NCI-H69 (cell line): ENCODE measurements around the gene CD300H.
A peak's percentile ranks its signal among the peaks of the same experiment; 100 is the strongest.
"Not testable (repeated sequence)": the region's sequence is repeated elsewhere in the genome, so short reads cannot be mapped to it uniquely, and the experiment has no call there.

Source experiments
- DNase-seq: peaks from one replicate; lab custom pipeline; 2025; lab: John Stamatoyannopoulos, UW

Gene CD300H

DNA sequence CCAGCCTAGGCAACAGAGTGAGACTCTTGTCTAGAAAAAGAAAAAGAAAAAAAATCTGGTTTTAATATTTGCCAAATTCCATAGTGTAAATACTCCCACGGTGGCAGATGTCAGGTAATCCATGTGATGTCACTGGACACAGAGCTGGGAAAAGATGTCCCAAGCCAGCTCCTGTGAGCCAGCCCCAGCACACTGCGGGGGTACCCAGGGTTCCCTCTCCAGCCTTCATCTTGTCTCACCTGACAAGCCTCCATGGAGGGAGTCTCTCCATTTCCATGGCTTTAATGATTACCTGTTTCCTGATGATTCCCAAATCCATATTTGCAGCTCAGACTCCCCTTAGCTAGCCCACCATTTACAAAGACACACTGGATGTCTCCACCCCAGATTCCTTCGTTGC, 40.6 kb downstream of the CD300H start:
- DNase-seq = no peak

- DNase-seq = no peak
These were observed 41.5 kb downstream of the CD300H start for GRCh38 chr17:74525781-74526288.

- no peak for DNase-seq
These were observed 41.9 kb downstream of the CD300H start for GRCh38 chr17:74525465-74525725.

- DNase-seq = no peak
These were observed 42.5 kb downstream of the CD300H start for GRCh38 chr17:74524653-74525464.

- no peak for DNase-seq
These were observed 44.0 kb downstream of the CD300H start for GRCh38 chr17:74523308-74523707.

DNA sequence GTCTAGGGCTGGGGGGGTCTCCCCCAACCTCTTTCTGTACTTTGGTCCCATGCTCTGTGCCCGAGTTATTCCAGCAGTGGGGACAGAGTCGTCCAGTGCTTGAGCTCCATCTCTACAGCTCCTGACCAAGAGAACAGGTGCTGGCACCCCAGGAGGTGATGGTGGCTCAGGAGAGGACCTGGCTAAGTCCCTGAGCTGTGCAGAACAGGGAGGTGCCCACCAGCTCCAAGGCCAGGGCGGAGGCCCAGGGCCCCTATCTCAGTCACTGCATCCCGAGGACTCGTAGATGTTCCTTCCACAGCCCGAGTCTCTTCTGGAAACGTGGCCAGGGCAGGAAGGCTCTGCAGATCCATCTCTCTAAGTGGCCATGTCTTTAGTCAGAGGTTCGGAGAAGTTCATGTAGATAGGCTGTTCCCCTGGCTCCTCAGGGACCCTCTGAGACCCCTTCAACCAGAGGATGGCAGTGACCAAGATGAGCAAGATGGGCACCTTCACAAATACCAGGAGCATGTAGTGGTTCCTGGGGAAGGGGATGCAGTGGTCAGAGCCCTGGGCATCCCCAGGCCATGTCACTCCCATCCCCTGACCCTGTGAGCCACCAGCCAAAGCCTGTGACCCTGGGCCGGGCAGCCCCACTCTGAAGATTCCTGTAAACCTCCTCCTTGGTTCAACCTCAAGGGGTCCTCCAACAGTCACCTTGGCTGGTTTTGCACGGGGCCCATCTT, 44.8 kb downstream of the CD300H start:
- DNase-seq = no peak

GRCh38 chr17:74521701-74522201, 45.6 kb downstream of the CD300H start:
- DNase-seq = no peak

DNA sequence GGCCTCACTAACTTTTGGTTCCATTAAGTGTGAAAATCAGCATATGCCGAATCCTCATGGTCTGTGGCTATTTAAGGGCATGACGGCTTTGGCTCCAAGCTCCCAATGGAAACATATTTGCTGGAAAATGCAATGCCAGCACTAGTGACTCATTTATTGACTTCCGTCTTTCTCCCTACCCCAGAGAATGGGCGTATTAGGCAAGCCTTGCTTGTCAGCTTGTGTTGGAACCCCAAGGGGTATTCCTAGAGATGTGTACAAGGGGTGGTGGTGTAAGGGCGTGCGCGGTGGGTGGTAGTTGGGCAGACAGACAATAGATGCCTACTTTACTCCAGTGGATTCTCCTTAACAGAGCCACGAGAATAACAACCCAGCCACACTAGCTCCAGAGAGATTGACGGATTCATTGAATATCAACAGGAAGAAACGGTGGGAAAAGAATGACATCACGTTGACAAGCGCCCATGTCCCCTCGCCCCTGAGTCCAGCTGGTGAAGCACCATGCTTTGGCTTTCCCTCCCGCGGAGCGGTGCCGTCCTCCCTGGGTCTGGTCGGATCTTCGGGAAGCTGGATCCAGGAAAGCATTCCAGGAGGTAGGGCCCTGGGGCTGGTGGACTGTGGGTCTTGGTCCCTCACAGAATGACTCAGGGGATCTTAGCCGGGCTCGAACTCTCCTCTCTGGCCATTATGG, 46.4 kb downstream of the CD300H start:
- DNase-seq = no peak

- DNase-seq = no peak
These were observed 47.3 kb downstream of the CD300H start for GRCh38 chr17:74520016-74520434.

GRCh38 chr17:74518413-74518981, 48.8 kb downstream of the CD300H start:
- DNase-seq = not testable (repeated sequence)

DNA sequence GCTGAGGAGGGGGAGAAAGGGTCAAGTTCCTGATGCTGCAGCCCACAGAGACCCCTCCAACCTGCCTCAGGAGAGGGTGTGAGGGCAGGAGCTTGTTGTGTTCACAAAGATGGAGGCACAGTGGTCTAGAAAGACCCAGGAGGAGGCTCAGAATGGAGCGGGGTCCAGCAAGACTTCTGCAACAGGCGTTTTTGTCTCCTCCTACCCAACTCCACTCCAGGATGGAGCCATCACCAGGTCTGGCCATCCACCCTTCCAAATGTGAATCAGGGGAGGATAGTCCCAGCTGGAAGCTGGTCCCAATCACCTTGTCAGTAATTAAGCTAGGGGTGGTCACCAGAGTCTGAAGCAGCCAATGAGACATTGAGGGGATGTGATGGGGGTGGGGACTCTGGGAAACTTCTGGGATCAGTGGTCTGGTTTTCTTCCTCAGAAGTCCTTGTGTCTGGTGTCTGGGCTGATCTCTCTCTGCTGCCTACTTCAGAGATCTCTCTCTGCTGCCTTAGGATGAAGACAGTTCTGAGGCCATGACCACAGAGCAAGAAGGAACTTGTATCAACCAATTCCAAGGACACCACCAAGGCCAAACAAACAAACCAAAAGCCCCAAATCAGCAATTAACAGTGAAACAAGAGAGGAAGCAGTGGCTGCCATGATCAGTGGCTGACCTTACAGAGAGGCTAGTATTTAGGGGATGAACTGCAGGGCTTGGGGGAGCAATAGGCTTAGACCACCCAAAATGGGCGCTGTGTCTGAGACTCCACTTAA, 50.6 kb downstream of the CD300H start:
- no peak for DNase-seq

- DNase-seq = no peak
These were observed 51.4 kb downstream of the CD300H start for GRCh38 chr17:74515941-74516340.

- DNase-seq = peak; percentile 47
These were observed 52.5 kb downstream of the CD300H start for GRCh38 chr17:74514632-74515334.

DNA sequence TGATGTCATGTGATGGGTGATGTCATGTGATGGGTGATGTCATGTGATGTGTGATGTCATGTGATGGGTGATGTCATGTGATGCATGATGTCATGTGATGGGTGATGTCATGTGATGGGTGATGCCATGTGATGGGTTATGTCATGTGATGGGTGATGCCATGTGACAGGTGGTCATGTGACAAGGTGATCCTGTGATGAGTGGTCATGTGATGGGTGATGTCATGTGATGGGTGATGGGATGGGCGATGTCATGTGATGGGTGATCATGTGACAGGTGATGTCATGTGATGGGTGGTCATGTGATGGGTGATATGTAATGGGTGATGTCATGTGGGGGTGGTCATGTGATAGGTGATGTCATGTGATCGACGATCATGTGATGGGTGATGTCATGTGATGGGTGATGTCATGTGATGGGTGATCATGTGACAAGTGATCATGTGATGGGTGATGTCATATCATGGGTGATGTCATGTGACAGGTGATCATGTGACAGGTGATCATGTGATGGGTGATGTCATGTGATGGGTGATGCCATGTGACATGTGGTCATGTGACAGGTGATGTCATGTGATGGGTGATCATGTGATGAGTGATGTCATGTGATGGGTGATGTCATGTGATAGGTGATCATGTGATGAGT, 53.2 kb downstream of the CD300H start:
- peak; percentile 47 for DNase-seq

- DNase-seq = no peak
These were observed 54.7 kb downstream of the CD300H start for GRCh38 chr17:74512624-74513091.

GRCh38 chr17:74512036-74512435, 55.3 kb downstream of the CD300H start:
- no peak for DNase-seq
